GM19395 (cell line): ENCODE results near the gene SDF2L1.
"Not testable (repeated sequence)": the region's sequence is repeated elsewhere in the genome, so short reads cannot be mapped to it uniquely, and the experiment has no call there.

Experiments used
- ATAC-seq: cut with Tn5 transposase; IDR thresholded peaks from one replicate; pipeline ENCODE4 v1.9.1; 2021; ENCODE audit warnings: mild to moderate bottlenecking, moderate library complexity; ENCODE audit not compliant: unreplicated experiment

Gene SDF2L1, protein sequence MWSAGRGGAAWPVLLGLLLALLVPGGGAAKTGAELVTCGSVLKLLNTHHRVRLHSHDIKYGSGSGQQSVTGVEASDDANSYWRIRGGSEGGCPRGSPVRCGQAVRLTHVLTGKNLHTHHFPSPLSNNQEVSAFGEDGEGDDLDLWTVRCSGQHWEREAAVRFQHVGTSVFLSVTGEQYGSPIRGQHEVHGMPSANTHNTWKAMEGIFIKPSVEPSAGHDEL

DNA sequence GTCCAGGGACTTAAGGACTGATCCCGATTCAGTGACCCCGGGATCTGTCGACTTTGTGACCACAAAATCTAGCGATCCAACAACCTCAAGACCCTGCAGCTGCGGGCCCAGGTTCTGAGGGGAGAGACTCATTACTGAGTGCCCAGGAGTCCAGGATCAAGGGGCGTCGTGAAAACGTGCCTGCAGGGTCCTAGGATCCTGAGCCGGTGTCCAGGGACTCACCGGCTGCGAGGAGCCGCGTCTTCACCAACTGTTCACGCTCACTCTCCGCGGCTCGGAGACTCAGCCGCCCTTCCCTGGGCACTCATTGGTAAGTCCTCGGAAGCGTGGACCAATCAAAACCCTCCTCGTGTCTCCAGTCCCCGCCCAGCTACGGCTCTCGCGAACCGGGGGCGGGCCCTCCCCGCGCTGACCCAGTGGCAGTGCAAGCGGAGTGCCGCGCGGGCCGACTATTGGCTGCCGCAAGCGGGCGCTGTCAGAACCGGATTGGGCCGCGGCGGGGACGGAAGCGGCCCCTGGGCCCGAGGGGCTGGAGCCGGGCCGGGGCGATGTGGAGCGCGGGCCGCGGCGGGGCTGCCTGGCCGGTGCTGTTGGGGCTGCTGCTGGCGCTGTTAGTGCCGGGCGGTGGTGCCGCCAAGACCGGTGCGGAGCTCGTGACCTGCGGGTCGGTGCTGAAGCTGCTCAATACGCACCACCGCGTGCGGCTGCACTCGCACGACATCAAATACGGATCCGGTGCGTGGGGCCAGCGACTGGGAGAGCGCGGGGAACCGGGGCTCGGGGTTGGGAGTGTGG, at the start of gene SDF2L1:
TSS of gene SDF2L1 (plus strand) at position 514 of the 795 bp plus-strand sequence. CDS start at position 549, 35 bp downstream.
- peak; percentile 90 for ATAC-seq

DNA sequence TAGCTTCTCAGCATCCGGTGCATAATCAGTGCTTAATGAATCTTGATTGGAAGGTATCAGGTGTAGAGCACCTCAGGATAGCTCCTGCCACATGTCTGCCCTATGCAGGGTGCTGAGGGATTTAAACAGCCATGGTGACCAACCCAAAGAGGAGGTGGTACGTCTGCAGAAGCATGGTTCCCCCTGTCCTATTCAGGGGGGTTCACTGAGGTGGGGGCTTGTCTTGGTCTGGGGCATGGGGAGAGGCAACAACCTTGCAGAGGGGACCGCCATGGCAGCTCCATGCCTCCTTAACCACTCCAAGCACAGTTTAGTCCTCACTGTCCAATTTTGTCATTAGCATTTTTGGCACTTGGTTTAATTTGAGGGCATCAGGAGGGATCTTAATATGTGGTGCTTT, 49.7 kb upstream of the SDF2L1 start:
- ATAC-seq = no peak

DNA sequence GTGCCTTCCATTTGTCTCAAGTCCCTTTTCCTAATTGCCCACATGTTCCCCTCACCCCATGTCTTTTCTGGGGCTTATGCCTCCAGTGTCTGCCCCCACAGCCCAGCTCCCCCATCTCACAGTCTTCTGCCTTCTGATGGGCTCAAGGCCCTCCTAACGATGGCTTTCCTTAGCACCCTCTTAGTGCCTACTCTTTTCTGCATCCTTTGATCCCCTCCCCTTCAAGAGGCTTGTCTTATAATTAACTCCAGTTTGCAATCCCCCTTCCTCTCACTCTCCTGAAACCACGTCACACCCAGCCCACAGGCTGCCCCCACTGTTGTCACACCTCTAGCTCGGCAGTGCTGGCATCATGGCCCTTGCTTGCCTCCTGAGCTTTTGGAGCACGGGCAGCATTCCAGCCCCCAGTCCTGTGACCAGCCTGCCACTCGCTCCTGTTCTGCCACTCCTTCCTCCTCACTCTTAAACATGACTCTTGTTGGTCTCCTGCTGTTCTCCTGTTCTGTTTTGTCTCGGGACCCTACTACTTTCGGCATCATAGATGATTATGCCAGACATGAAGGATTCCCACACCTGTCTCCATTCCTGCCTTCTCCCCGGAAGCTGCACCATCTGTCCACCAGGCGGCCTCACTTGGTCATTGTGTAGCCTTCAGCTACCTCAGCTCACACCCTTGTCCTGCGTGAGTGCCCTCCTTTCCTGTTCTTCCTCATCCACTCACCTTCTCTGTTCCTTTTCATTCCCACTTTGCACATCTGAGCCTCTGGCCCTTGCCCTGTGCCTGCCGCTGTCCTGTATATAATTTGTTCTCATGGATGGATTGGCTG, 48.5 kb upstream of the SDF2L1 start:
- no peak for ATAC-seq

DNA sequence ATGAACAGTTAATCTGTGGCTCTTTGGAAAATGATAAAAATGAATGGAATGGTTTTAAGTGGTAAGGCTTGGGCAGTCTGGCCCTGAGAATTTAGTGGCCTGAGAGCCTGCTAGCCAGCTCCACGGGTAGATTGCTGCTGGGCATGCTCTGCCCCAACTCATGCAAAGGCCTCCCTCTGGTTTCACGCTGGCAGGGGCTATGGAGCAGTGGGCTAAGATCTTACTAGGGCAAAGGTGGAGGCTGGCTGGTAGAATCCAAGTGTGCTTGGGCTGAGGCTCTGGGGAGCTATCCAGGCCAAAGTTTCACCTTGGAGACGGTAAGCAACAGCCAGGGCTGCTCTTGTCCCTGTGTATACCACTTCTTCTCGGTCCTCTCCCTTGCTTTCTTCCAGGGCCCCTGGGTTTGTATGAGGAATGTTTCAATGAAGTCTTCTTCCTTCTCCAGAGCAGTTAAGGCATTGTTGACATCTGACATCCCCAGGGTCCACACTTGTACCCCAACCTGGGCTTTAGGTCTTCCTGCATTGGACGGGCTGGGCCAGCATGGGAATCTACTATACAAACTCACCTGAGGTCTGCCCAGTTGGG, 47.1 kb upstream of the SDF2L1 start:
- ATAC-seq = no peak

DNA sequence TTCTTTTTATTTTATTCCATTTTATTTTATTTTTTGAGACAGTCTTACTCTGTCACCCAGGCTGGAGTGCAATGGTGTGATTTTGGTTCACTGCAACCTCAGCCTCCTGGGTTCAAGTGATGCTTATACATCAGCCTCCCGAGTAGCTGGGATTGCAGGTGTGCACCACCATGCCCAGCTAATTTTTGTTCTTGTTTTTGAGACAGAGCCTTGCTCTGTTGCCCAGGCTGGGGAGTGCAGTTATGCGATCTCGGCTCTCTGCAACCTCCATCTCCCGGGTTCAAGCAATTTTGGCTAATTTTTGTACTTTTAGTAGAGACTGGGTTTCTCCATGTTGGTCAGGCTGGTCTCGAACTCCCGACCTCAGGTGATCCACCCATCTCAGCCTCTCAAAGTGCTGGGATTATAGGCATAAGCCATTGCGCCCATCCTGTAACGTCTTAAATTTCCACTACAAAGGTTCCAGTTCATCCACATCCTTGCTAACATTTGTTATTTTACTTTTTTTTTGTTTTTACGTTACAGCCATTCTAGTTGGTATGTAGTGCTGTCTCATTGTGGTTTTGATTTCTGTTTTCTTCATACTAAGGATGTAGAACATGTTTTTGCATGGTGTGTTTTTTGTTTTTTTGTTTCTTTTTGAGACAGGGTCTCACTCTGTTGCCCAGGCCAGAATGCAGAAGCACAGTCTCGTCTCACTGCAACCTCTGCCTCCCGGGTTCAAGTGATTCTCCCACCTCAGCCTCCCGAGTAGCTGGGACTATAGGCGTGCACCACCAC, 45.6 kb upstream of the SDF2L1 start:
- not testable (repeated sequence) for ATAC-seq

DNA sequence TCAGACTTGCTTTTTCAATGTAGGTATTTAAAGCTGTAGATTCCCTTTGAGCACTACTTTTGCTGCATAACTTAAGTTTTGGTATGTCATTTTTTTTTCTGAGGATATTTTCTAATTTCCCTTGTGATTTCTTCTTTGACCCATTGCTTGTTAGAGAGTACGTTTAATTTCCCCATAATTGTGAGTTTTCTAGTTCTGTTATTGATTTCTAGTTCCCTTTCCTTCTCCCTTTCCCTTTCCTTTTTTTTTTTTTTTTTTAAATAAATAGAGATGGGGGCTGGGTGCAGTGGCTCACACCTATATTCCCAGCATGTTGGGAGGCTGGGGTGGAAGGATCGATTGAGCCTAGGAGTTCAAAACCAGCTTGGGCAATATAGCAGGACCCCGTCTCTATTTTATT, 43.8 kb upstream of the SDF2L1 start:
- no peak for ATAC-seq

DNA sequence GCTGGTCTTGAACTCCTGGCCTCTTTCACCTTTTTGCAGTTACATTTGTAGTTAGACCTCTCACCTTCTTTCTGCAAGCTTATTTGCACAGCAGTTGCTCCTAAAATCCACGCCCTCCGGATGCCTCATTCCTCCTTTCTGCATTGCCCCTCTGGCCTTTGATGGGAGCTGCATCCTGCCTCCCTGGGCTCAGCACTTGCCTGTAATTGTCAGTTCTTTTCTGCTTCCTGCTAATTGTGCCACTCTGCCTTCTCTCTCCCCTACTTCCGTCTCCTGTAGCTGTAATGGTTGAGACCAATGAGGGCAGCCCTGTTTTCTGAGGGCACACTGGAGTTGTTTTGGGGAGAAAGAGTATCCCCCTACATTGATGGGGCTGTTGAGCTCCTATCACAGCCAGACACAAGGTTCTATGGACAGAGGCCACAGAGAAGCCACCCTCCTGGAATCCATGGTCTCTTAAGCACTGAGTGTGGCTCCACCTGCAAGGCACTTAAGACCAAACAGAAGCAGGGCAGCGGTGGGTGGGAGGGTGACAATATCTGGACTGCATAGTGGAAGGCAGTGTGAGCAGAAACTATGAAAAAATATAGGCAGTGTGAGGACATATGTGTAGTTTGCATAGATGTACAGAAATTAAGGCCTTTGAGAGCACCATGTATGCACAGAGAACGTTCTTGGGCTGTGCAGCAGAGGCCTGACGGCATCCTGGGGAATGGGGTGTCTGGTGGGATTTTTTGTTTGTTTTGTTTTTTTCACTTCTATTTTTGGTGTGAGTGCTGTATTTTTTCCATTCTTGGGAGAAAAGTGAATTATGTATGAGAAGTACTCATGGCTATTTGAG, 42.8 kb upstream of the SDF2L1 start:
- ATAC-seq = no peak

DNA sequence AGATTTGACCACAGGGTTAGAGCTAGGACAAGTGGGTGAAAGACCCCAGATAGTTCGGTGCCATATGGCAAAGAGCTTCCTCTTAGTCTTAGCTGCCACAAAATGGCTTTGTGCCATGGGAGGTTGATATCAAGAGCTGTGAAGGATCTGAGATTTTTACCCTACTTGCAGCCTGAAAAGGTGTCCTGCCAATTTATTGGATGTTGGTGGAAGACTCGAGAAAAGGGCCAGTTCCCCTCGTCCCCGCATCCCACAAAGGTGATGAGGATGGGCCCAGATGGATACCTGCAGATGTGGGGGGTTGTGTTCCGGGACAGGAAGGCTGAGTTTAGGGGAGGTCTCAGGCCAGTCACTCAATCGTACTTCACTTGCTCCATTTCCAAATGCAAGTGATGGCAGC, 39.5 kb upstream of the SDF2L1 start:
- no peak for ATAC-seq

DNA sequence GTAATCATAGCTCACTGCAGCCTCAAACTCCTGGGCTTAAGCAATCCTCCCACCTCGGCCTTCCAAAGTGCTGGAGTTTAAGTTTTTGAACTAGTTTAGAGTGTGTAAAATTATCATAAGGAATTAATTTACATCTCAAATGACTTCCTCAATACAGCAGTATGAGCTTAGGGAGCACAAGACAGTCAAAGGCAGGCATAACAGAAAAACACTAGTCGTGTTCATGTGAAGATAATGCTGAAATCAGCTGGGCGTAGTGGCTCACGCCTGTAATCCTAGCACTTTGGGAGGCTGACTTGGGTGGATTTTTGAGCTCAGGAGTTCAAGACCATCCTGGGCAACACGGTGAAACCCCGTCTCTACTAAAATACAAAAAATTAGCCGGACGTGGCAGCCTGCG, 38.1 kb upstream of the SDF2L1 start:
- ATAC-seq = no peak

DNA sequence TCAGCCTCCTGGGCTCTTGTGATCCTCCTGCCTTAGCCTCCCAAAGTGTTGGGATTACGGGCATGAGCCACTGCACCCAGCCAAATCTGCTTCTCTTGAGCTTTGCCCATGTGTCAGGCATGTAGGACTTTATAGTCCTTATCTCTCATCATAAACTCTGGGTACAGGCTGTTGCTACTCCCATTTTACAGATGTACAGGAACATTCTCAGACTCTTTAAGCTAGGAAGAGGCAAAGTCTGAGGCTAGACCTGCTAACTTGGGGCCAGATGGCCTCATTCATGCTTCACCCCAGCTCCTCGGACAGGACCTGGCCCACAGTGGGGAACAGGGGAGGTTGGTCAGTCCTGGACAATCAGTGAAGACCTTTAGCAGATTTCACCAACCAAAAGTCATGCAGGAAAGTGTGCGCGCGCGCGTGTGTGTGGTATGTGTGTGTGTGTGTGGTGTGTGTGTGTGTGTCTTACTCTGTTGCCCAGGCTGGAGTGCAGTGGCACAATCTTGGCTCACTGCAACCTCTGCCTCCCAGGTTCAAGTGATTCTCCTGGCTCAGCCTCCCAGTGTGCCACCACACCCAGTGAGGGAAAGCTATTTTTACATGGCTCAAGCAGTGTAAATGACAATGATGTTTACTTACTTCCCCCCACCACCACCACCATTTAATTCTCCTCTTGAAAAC, 36.1 kb upstream of the SDF2L1 start:
- no peak for ATAC-seq

DNA sequence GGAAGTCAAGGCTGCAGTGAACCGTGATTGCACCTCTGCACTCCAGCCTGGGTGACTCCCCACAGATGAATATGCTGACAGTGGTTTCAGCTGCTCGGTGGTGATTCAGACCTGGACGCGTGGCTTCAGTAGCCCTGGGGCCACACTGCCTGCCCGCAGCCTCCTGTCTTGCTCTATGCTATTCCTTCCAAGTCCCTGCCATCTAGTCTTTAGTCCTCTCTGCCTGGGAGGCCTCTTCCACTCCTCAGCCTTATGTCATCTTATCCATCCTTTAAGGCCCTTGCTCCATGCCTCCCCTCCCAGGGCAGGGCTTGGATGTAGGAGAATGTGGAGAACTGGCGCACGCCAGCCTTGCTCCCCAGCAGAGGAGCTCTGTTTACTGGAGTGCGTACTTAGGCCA, 35.3 kb upstream of the SDF2L1 start:
- no peak for ATAC-seq

DNA sequence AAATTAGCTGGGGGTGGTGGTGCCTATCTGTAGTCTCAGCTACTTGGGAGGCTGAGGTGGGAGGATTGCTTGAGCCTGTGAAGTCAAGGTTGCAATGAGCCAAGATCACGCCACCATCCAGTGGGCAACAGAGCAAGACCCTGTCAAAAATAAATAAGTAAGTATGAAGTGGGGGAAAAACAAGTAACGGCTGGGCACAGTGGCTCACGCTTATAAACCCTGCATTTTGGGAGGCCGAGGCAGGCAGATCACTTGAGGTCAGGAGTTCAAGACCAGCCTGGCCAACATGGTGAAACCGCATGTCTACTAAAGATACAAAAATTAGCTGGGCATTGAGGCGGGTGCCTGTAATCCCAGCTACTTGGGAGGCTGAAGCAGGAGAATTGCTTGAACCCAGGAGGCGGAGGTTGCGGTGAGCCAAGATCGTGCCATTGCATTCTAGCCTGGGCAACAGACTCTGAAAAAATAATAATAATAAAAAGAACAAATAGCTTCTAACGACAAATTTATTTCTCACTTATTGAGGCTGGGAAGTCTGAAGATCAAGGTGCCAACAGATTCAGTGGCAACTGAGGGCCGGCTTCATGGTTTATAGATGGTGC, 32.4 kb upstream of the SDF2L1 start:
- not testable (repeated sequence) for ATAC-seq

DNA sequence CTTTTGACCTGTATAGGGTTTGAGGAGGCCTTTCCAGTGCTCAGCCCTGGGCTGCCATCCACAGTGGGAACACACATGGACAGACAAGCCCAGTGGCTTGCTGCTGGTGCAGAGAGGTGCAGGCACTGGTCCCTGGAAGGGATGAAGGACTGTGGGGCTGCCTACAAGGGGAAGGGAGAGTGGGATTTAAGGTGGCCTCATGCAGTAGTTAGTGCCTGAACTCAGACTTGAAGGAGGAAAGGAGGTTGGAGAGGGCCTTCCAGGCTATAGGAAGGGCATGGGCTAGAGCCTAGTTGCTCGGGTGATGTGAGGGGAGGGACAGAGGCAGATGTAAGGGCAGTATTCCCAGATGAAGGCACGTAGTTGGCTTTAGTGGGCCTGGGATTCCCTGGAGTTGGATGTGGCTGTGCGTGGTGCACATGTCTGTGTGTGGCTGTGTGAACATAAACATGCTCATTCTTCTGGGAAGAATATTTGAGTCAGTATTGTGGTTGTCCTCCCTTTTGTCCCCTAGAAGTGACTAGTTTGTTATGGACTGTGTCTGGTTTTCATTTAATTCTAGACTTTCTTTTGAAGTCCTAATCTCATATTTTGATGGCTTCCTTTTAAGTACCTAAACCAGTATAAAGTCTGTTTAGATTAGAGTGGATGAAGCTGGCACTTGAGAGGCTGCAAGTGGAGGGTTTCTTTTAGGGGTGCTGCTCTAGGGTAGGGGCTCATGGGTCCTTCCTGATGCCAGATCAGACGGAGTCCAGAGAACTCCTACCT, 30.7 kb upstream of the SDF2L1 start:
- ATAC-seq = no peak

DNA sequence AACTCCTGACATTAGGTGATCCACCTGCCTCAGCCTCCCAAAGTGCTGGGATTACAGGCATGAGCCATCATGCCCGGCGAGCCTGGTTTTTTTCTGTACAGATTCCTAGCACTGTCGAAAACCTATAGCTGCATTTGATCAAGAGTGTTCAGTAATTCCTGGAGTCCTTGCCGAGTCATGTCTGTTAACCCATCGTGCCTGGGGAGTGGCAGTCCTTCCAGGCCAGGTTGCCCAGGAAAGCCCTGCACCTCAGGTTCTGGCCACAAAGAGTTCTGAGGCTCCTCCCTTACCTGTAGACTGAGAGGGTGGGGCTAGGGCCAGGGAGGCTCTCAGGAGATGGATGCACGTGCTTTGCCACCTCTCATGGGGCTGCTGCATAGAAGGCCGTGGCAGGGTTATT, 29.2 kb upstream of the SDF2L1 start:
- ATAC-seq = no peak

DNA sequence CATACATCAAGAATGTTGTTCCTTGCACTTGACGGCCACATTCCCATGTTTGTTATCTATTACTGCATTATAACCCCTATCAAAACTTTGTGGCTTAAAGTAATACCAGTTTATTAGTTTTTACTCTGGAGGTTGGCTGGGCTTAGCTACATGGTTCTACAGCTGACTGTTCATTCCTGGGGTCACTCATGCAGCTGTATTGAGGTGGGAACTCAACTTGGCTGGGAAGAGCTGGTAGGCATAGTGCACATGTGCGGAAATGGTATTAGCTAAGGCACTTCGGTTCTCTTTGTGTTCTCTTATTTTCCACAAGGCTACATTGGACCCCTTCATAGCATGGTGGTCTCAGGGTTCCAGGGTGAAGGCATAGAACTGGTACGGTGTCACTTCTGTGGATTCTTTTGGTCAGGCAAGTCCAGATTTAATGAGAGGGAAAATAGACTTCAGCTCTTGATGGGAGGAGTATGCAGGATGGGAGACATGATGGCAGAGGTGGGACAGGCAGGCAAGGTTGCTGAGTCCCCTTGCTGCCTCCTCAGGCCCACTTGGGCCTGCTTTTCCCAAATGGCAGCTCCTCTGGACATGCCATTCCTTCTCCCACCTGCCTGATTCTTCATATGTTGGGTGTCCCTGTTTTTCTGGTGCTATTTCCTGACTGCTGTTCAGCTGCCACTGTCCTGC, 28.4 kb upstream of the SDF2L1 start:
- no peak for ATAC-seq

DNA sequence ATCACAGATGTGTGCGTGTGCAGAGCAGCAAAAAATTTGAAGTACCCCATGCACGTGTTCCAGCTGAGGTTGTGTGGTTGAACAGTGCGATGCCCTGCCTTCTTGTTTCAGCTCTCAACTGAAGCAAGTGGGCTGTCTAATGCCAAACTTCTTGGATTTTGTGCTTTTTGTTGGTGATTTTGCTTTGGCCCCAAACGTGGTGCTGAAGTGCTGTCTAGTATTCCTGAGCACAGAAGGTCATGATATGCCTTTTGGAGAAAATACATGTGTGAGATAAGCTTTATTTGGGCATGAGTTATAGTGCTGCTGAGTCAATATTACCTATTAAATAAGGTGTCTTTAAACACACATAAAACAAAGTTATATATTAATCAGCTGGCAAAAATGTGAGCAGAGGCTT, 26.4 kb upstream of the SDF2L1 start:
- ATAC-seq = no peak

DNA sequence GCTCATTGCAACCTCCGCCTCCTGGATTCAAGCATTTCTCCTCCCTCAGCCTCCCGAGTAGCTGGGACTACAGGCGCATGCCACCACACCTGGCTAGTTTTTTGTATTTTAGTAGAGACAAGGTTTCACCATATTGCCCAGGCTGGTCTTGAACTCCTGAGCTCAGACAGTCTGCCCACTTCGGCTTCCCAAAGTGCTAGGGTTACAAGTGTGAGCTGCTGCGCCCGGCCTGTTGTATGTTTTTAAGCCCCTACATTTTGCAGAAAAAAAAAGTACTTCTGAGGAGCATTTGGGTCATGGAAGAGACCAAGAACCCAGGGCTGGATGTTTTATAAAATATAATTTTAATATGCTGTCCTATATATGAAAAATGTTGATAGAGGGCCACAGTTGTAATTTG, 24.8 kb upstream of the SDF2L1 start:
- not testable (repeated sequence) for ATAC-seq
